WTC11 (cell line): ENCODE results near the gene SECTM1. TPM values are rescaled to one million over a fixed set of nuclear protein-coding genes. Genes with fewer than 3 reads are reported as not detected.

ENCODE experiments used
- ATAC-seq: fragments of 200-7000 bp; cut with Tn5 transposase; 2 replicates; pipeline ENCODE4 v1.10.0; 2021; ENCODE audit warnings: mild to moderate bottlenecking, moderate library complexity
- CTCF ChIA-PET: fragments of 300-600 bp; sonication (Branson Sonifier 250); formaldehyde crosslinking; loops from one replicate; lab custom pipeline; 2021; ENCODE audit warnings: antibody characterized with exemption; lab: Charles Lee
- POLR2A ChIA-PET: fragments of 350-600 bp; sonication (Branson Sonifier 250); formaldehyde crosslinking; loops from one replicate; lab custom pipeline; 2021; ENCODE audit warnings: antibody characterized with exemption; lab: Charles Lee
- DNase-seq: peaks from one replicate; pipeline ENCODE4 v3.0.0; 2021; ENCODE audit warnings: low spot score
- H3K27ac Mint-ChIP-seq: 2 replicates; pipeline ENCODE4 v1.8.0; 2021; ENCODE audit warnings: mixed read lengths
- H3K27me3 Mint-ChIP-seq: 2 replicates; pipeline ENCODE4 v1.8.0; 2021; ENCODE audit warnings: low read depth, mild to moderate bottlenecking, moderate library complexity, mixed read lengths
- H3K36me3 Mint-ChIP-seq: 2 replicates; pipeline ENCODE4 v1.8.0; 2021; ENCODE audit warnings: mixed read lengths
- H3K4me1 Mint-ChIP-seq: 2 replicates; pipeline ENCODE4 v1.8.0; 2022; ENCODE audit warnings: mixed read lengths
- H3K4me3 Mint-ChIP-seq: 2 replicates; pipeline ENCODE4 v1.8.0; 2021; ENCODE audit warnings: mild to moderate bottlenecking, moderate library complexity, mixed read lengths
- H3K9me3 Mint-ChIP-seq: 2 replicates; pipeline ENCODE4 v1.8.0; 2021; ENCODE audit warnings: mixed read lengths
- AFF4 ChIP-seq: sonication (generic); formaldehyde crosslinking; IDR thresholded peaks from 2 replicates; pipeline ENCODE4 v1.8.1; 2023; ENCODE audit warnings: mild to moderate bottlenecking, missing genetic modification reagents, borderline replicate concordance
- ATF3 ChIP-seq: sonication (generic); formaldehyde crosslinking; conservative IDR thresholded peaks from 2 replicates; pipeline ENCODE4 v1.8.1; 2022; ENCODE audit warnings: mild to moderate bottlenecking, missing genetic modification reagents
- ELF4 ChIP-seq: sonication (generic); formaldehyde crosslinking; IDR thresholded peaks from 2 replicates; pipeline ENCODE4 v1.8.1; 2022; ENCODE audit warnings: low read depth, mild to moderate bottlenecking, moderate library complexity, missing genetic modification reagents
- EMX1 ChIP-seq: fragments of 250-450 bp; sonication (Bioruptor Pico); IDR thresholded peaks from 2 replicates; pipeline ENCODE4 v1.8.0; 2021; ENCODE audit warnings: mild to moderate bottlenecking
- GABPB1 ChIP-seq: sonication (generic); formaldehyde crosslinking; IDR thresholded peaks from 2 replicates; pipeline ENCODE4 v1.8.1; 2023; ENCODE audit warnings: mild to moderate bottlenecking, missing genetic modification reagents
- MXD4 ChIP-seq: fragments of 250-450 bp; sonication (Bioruptor Pico); IDR thresholded peaks from 2 replicates; pipeline ENCODE4 v1.8.0; 2021; ENCODE audit warnings: mild to moderate bottlenecking, moderate library complexity, borderline replicate concordance
- MYBL2 ChIP-seq: sonication (generic); formaldehyde crosslinking; IDR thresholded peaks from 2 replicates; pipeline ENCODE4 v1.8.1; 2023; ENCODE audit warnings: mild to moderate bottlenecking, moderate library complexity, missing genetic modification reagents
- NR2C2 ChIP-seq: sonication (generic); formaldehyde crosslinking; IDR thresholded peaks from 2 replicates; pipeline ENCODE4 v1.8.0; 2022; ENCODE audit warnings: mild to moderate bottlenecking, missing genetic modification reagents
- ZBTB21 ChIP-seq: sonication (generic); formaldehyde crosslinking; IDR thresholded peaks from 2 replicates; pipeline ENCODE4 v1.8.1; 2023; ENCODE audit warnings: mild to moderate bottlenecking, missing genetic modification reagents, borderline replicate concordance
- ZNF512 ChIP-seq: sonication (generic); formaldehyde crosslinking; IDR thresholded peaks from 2 replicates; pipeline ENCODE4 v1.8.1; 2022; ENCODE audit warnings: missing genetic modification reagents, borderline replicate concordance
- total RNA-seq: library from RNA; stranded (reverse); gene quantifications from 3 replicates; pipeline ENCODE4 v1.2.3, GENCODE V29; 2021
- TF ChIP-seq, protein P1 (sequence below): fragments of 200-600 bp; IDR thresholded peaks from 2 replicates; pipeline ENCODE4 v1.8.0; 2022; ENCODE audit warnings: antibody characterized with exemption

Gene SECTM1
- total RNA-seq, 1 experiment from 2014 or later = 0.22 TPM

GRCh38 chr17:82301300-82301915 lies 32.2 kb downstream of the SECTM1 start (continued):
- no peak for TF ChIP-seq ELF4 (CRISPR knock-in tag)
- TF ChIP-seq ZBTB21 (CRISPR knock-in tag) = no peak

DNA sequence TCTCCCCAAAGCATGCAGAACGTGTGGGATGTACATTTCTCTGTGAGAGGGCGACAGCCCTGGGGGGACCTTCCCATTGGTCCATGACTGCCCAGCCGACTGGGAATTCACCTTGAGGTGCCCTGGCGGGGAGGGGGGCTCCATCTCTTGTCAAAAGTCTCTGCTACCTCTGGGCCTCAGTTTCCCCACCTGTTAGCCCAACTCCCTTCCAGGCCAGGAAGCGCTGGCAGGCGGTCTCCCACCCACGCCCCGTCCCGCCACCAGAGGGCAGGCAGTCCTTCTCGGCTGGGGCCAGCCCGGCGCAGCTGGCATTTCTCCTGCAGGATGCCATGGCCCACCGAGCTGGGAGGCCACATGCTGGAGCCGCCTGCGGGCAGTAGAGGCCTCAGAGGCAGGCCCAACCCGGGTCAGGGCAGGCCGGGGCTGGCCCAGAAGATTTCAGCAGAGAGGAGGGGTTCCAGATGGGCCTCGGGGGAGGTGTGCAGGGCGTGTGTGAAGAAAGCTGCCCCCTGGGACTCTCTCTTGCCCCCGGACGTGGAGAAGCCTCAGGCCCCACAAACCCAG lies 32.8 kb downstream of the SECTM1 start:
- Mint-ChIP-seq H3K36me3 (no peaks in the 10 kb centered on the region), H3K27ac (no peak overlapping the region), H3K9me3 (no peaks in the 10 kb centered on the region), H3K4me3 (no peak overlapping the region), H3K4me1 (peaks cover 6% of the 10 kb centered on the region; the same call in 1 of the 2 replicates), H3K27me3 (peaks cover 4% of the 10 kb centered on the region)
- DNase-seq = peak; percentile 72
- TF ChIP-seq GABPB1 (CRISPR knock-in tag) = peak; percentile 41; the same call in 1 of the 2 replicates
- no peak for TF ChIP-seq EMX1 (CRISPR knock-in tag)
- TF ChIP-seq, protein P1, sequence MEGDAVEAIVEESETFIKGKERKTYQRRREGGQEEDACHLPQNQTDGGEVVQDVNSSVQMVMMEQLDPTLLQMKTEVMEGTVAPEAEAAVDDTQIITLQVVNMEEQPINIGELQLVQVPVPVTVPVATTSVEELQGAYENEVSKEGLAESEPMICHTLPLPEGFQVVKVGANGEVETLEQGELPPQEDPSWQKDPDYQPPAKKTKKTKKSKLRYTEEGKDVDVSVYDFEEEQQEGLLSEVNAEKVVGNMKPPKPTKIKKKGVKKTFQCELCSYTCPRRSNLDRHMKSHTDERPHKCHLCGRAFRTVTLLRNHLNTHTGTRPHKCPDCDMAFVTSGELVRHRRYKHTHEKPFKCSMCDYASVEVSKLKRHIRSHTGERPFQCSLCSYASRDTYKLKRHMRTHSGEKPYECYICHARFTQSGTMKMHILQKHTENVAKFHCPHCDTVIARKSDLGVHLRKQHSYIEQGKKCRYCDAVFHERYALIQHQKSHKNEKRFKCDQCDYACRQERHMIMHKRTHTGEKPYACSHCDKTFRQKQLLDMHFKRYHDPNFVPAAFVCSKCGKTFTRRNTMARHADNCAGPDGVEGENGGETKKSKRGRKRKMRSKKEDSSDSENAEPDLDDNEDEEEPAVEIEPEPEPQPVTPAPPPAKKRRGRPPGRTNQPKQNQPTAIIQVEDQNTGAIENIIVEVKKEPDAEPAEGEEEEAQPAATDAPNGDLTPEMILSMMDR = peak; percentile 68
- TF ChIP-seq ZNF512 (CRISPR knock-in tag) = no peak
- peak; percentile 61 for ATAC-seq
- POLR2A ChIA-PET = no interaction called here
- CTCF ChIA-PET = interaction anchor here (0.6 to 1.9 kb wide), 21 partner anchors 8 to 293 kb away, joined by 3 to 9 read pairs (median 4); partner anchors contain the start of genes CD7 and SECTM1

- Mint-ChIP-seq H3K27ac (no peak overlapping the region), H3K4me3 (no peak overlapping the region)
Measured at GRCh38 chr17:82300228-82300627, 33.3 kb downstream of the SECTM1 start.

More at GRCh38 chr17:82300228-82300627, 33.3 kb downstream of the SECTM1 start:
- ATAC-seq (no peak), DNase-seq (no peak)
- H3K27me3 Mint-ChIP-seq = peaks cover 4% of the 10 kb centered on the region; the same call in 1 of the 2 replicates
- CTCF ChIA-PET = interaction anchor here (0.6 to 1.9 kb wide), 14 partner anchors 8 to 294 kb away, joined by 3 to 9 read pairs (median 5); partner anchors contain the start of genes CD7 and SECTM1
- no peaks in the 10 kb centered on the region for H3K36me3 Mint-ChIP-seq
- peaks cover 6% of the 10 kb centered on the region; the same call in 1 of the 2 replicates for H3K4me1 Mint-ChIP-seq
- TF ChIP-seq NR2C2 (CRISPR knock-in tag) (no peak), MXD4 (no peak), MYBL2 (CRISPR knock-in tag) (no peak), AFF4 (CRISPR knock-in tag) (no peak), ATF3 (CRISPR knock-in tag) (no peak)
- POLR2A ChIA-PET = no interaction called here
- H3K9me3 Mint-ChIP-seq = no peaks in the 10 kb centered on the region
